Thymus (tissue), 11 donors: ENCODE results near the gene SARNP. TPM values are rescaled to one million over a fixed set of nuclear protein-coding genes. Genes with fewer than 3 reads are reported as not detected.

Source experiments
- DNase-seq, 9 donors: peaks; one replicate each; pipeline ENCODE4 v3.0.0-alpha.2; 2013; ENCODE audit warnings: low spot score in 9 of 9, low read depth in 6 of 9, missing footprints in 1 of 9
- H3K27ac ChIP-seq, 2 donors: one replicate each; pipeline ENCODE4 v1.5.1; 2013; ENCODE audit warnings: control low read depth in 1 of 2, low read depth in 1 of 2, low read length in 1 of 2, mild to moderate bottlenecking in 1 of 2, moderate library complexity in 1 of 2
- H3K27me3 ChIP-seq, 2 donors: one replicate each; pipeline ENCODE4 v1.5.1; 2013; ENCODE audit warnings: low read length in 1 of 2; ENCODE audit not compliant: control insufficient read depth in 2 of 2, insufficient read depth in 1 of 2
- H3K36me3 ChIP-seq, 2 donors: one replicate each; pipeline ENCODE4 v1.5.1; 2013; ENCODE audit warnings: low read length in 1 of 2, mild to moderate bottlenecking in 1 of 2, moderate library complexity in 1 of 2; ENCODE audit not compliant: control insufficient read depth in 2 of 2, insufficient read depth in 2 of 2
- H3K4me1 ChIP-seq, 2 donors: one replicate each; pipeline ENCODE4 v1.5.1; 2013; ENCODE audit warnings: low read length in 2 of 2; ENCODE audit not compliant: control insufficient read depth in 2 of 2, insufficient read depth in 2 of 2
- H3K4me3 ChIP-seq, 2 donors: one replicate each; pipeline ENCODE4 v1.5.1; 2013; ENCODE audit warnings: low read length in 2 of 2, control low read depth in 1 of 2, mild to moderate bottlenecking in 1 of 2
- H3K9me3 ChIP-seq, 2 donors: one replicate each; pipeline ENCODE4 v1.5.1; 2013; ENCODE audit warnings: low read length in 1 of 2, mild to moderate bottlenecking in 1 of 2; ENCODE audit not compliant: control insufficient read depth in 2 of 2, insufficient read depth in 1 of 2
- WGBS: extraction: QIAGEN DNeasy Blood & Tissue Kit; methylation state at CpG from one replicate; pipeline ENCODE4 v1.1.7; 2013; 5-methylcytosine and 5-hydroxymethylcytosine counted together
- polyA plus RNA-seq: library from polyadenylated mRNA; stranded (reverse); fragments of 200-250 nt; gene quantifications from one replicate; pipeline ENCODE4 v1.2.3, GENCODE V29; 2013
- total RNA-seq: library from RNA; stranded (reverse); fragments of 120-200 nt; gene quantifications from one replicate; pipeline ENCODE4 v1.2.4, GENCODE V29; 2013
- donor health status: healthy.

Gene SARNP
- total and polyA plus RNA-seq, 2 donors = 112 to 141 TPM

DNA sequence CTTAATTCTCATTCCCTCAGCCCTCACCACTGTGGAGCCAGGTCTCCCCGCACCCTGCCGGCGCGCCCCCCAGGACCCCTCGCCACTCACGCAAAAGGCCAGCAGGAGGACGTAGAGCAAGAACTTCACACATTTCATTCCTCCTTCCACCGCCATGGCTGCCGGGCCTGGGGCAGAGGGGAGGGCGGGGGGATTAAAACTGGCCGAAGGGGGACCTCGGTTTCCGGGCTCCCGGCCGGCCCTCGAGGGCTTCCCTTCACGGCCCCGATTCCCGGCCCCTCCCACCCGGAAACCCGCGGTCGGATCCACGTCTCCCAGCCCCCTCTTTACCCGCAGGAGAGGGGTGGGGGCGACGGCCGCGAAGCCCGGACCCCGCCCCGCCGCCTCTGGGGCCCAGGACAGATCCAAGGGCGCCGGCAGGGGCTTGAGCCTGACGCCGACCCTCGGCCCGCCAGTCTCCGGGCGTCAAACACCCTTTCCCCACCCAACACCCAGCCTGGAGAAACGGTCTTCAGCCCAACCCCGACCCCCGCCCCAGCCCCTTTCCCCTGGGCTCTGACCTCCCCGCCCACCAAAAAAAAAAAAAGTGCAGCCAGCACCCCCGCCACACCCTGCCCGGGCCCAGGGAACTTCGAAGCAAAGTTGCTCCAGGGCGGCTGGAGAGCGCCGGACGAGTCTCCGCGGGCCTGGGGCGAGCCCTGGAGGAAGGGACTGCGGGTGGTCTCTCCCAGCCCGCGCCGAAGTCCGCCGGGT lies 89.2 kb downstream of the SARNP start:
- 1% methylated on average over 61 of the region's 61 CpGs for WGBS
- peak overlapping the region; percentile 67 to 73 for H3K4me3 ChIP-seq
- H3K27ac ChIP-seq = peak overlapping the region; percentile 83 to 91
- peaks cover 0 to 6% of the 10 kb centered on the region in 2 donors for H3K9me3 ChIP-seq
- DNase-seq = peak in 1 of 9 donors; percentile 31
- H3K36me3 ChIP-seq = peaks cover 10 to 20% of the 10 kb centered on the region in 2 donors
- H3K27me3 ChIP-seq = peaks cover 0 to 12% of the 10 kb centered on the region in 2 donors
- peaks cover 7 to 50% of the 10 kb centered on the region in 2 donors for H3K4me1 ChIP-seq

DNA sequence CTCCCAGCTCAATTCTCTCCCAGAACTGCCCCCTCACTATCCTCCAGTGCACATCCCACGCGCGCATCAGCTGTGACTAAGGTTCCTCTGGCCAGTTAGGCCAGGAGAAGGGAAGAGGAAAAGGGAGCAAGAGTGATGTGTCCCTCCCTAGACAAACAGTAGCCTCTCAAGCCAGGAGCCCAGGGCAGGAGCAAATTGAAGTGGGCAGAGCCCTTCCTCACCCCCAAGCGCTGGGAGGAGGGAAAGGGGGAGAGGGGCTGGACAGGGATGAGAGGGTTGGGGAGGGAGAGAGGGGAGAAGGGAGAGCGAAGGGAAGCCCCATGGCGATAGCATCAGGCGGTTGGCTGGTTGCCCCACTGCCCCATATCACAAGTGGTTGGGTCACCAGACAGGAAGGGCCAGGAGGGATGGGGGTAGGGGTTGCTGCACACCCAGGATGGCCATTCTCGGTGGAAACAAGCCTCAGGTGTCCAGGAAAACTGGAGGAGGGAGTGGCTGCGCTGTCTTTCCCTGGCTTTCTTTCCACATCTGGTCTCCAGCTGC lies 89.8 kb downstream of the SARNP start:
- H3K36me3 ChIP-seq = peaks cover 10 to 20% of the 10 kb centered on the region in 2 donors
- H3K27ac ChIP-seq = peak overlapping the region; percentile 83 to 91
- H3K27me3 ChIP-seq = peaks cover 0 to 12% of the 10 kb centered on the region in 2 donors
- H3K4me3 ChIP-seq = peak overlapping the region; percentile 67 to 73
- no peak for DNase-seq
- H3K4me1 ChIP-seq = peaks cover 7 to 50% of the 10 kb centered on the region in 2 donors
- 71% methylated on average over 9 of the region's 9 CpGs for WGBS
- peaks cover 0 to 6% of the 10 kb centered on the region in 2 donors for H3K9me3 ChIP-seq

DNA sequence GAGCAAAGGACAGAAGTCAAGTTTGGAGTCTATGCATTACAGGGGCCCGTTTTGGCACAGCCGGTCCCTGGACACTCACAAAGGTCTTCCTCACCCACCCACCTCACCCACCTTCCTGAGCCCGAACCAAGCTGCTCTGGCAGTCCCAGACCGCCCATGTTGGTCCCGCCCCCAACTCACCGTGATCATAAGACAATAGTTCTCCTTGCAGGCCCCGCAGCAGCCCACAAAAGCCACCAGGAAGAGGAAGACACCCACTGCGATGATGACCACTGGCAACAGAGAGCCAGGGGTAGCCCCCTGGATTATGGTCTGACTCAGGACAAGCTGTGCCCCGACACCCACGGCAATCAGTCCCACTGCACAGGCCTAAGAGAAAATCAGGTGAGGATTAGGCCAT lies 90.6 kb downstream of the SARNP start:
- peaks cover 10 to 20% of the 10 kb centered on the region in 2 donors for H3K36me3 ChIP-seq
- peaks cover 7 to 50% of the 10 kb centered on the region in 2 donors for H3K4me1 ChIP-seq

DNA sequence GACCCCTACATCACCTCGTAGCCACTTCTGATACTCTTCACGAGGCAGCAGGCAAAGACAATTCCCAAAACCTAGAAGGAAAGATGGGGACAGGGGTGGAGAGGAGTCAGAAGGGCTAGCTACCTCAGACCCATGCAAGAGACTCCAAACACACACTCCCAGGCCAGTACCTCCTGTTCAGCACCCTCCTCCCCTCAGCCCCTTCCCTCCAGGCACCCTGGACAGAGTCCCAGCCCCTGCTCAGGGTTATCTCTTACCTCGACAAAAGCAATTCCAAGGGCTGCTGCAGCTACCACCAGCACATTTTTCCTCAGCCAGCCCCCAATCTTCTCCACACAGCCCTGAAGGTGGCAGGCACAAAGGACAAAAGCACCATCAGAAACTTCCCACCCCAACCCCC lies 92.0 kb downstream of the SARNP start:
- H3K9me3 ChIP-seq = peaks cover 0 to 6% of the 10 kb centered on the region in 2 donors
- 90% methylated on average over 3 of the region's 3 CpGs for WGBS
- peaks cover 4 to 44% of the 10 kb centered on the region in 2 donors for H3K4me1 ChIP-seq
- peaks cover 0 to 12% of the 10 kb centered on the region in 2 donors for H3K27me3 ChIP-seq
- H3K27ac ChIP-seq = no peak overlapping the region
- no peak overlapping the region for H3K4me3 ChIP-seq
- peaks cover 21% of the 10 kb centered on the region in 2 donors for H3K36me3 ChIP-seq
- DNase-seq = no peak

More for the DNA sequence above, 90.6 kb downstream of the SARNP start:
- DNase-seq = no peak
- peaks cover 0 to 12% of the 10 kb centered on the region in 2 donors for H3K27me3 ChIP-seq
- 85% methylated on average over 10 of the region's 10 CpGs for WGBS
- H3K27ac ChIP-seq = no peak overlapping the region
- peaks cover 0 to 6% of the 10 kb centered on the region in 2 donors for H3K9me3 ChIP-seq
- no peak overlapping the region for H3K4me3 ChIP-seq

DNA sequence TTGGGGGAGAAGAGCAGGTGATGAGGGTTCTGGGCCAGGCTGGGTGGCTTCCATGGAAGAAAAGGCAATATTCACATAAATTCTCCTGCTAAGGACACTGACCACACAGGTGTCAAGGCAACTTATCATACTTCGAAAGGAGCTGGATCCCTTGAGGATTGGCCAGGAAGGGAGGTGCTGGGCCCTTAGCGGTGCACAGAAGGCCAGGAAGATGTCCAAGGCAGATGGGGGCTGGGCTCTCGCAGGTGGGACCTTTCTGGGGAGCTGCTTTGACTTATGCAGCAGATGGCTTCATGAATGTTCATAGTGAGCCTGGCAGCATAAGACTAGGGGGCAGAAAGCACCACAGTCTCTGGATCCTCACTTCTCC lies 92.6 kb downstream of the SARNP start:
- Histone ChIP-seq H3K36me3 (peaks cover 26 to 27% of the 10 kb centered on the region in 2 donors), H3K4me1 (peaks cover 4 to 39% of the 10 kb centered on the region in 2 donors), H3K27ac (no peak overlapping the region), H3K27me3 (peaks cover 0 to 12% of the 10 kb centered on the region in 2 donors), H3K4me3 (no peak overlapping the region), H3K9me3 (peaks cover 0 to 6% of the 10 kb centered on the region in 2 donors)
- WGBS = 92% methylated on average over 3 of the region's 3 CpGs
- DNase-seq = no peak

DNA sequence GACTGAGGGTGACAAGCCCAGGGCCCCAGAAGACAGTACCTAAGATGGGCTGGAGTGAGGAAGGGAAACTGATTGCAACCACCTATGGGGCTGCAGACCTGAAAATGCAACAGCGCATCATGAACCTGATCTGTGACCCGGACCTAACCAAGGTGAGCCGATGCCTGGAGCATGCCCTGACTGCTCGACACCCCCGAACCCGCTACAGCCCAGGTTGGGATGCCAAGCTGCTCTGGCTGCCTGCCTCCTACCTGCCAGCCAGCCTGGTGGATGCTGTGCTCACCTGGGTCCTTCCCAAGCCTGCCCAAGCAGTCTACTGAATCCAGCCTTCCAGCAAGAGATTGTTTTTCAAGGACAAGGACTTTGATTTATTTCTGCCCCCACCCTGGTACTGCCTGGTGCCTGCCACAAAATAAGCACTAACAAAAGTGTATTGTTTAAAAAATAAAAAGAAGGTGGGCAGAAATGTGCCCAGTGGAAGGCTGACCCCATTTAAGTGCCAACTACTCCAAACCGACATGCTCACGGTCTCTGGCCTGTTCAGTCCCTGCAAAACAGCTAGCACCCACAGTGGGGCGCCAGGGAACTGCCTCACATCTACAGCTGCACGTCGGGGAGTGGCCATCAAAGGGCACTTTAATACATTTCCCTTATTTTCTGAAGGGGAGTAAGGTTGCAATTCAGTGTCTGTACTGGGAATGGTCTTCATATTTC lies 93.1 kb downstream of the SARNP start:
- Histone ChIP-seq H3K4me1 (peaks cover 4 to 39% of the 10 kb centered on the region in 2 donors), H3K27me3 (peaks cover 0 to 12% of the 10 kb centered on the region in 2 donors), H3K4me3 (no peak overlapping the region), H3K27ac (no peak overlapping the region), H3K36me3 (peaks cover 27 to 32% of the 10 kb centered on the region in 2 donors), H3K9me3 (peaks cover 0 to 6% of the 10 kb centered on the region in 2 donors)
- 70% methylated on average over 11 of the region's 11 CpGs for WGBS
- DNase-seq = peak in 2 of 9 donors; percentile 60 to 72

DNA sequence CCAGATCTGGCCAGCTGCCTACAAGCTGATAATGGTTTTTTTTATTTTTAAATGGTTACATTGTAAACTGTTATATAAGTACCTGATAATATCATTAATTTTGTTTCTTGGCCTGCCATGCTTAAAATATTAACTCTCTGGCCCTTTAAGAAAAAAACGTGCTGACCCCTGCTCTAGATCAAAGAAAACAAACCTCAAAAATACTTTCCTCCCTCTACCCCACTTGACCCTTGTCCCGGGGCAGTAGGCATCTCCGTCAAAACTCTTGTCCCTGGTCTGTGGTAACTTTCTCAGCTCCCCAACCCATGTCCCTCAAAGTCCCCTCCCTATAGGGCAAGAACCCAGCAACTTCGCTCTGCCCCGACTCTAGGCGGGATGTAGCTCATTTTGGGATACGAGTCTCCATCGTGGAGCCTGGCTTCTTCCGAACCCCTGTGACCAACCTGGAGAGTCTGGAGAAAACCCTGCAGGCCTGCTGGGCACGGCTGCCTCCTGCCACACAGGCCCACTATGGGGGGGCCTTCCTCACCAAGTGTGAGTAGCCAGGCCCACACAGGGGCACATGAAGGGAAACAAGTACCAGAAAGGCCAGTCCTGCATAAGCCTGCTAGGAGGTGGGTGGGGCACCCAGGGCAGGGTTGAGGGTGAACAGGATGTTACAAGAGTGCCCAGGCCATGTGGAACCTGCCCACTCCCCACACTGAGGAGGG lies 93.9 kb downstream of the SARNP start:
- no peak overlapping the region for H3K27ac ChIP-seq

DNA sequence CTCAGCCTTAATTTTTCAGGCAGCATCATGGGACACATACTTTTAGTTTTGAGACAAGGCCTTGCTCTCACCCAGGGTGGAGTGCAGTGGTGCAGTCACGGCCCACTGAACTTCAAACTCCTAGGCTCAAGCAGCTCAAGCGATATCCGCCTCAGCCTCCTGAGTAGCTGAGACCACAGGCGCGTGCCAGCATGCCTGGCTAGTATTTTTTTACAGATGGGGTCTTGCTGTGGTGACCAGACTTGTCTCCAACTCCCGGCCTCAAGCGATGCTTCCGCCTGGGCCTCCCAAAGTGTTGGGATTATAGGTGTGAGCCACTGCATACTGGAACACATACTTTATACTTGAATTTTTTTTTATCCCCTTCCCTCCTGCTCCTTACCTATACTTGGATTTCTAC lies 94.6 kb downstream of the SARNP start:
- Histone ChIP-seq H3K4me1 (peaks cover 0 to 37% of the 10 kb centered on the region in 2 donors), H3K9me3 (peaks cover 0 to 6% of the 10 kb centered on the region in 2 donors), H3K27ac (no peak overlapping the region), H3K27me3 (peaks cover 0 to 3% of the 10 kb centered on the region in 2 donors), H3K4me3 (no peak overlapping the region), H3K36me3 (peaks cover 33 to 42% of the 10 kb centered on the region in 2 donors)
- 92% methylated on average over 8 of the region's 8 CpGs for WGBS
- no peak for DNase-seq

More for the DNA sequence above, 93.9 kb downstream of the SARNP start:
- Histone ChIP-seq H3K36me3 (peaks cover 33 to 38% of the 10 kb centered on the region in 2 donors), H3K4me1 (peaks cover 4 to 37% of the 10 kb centered on the region in 2 donors), H3K4me3 (no peak overlapping the region), H3K27me3 (peaks cover 0 to 11% of the 10 kb centered on the region in 2 donors), H3K9me3 (peaks cover 0 to 6% of the 10 kb centered on the region in 2 donors)
- WGBS = 95% methylated on average over 10 of the region's 10 CpGs
- no peak for DNase-seq
